Astrocyte of the spinal cord (primary cell): ENCODE results near the gene CEP44.

Source experiments
- DNase-seq: peaks from one replicate; pipeline ENCODE4 v3.0.0; 2011; ENCODE audit warnings: low read depth, low spot score
- H3K4me3 ChIP-seq: 2 replicates; pipeline ENCODE4 v1.5.1; 2011; ENCODE audit warnings: low read depth, mild to moderate bottlenecking, low read length, moderate library complexity
- in situ Hi-C: cut with HindIII; loops from 2 replicates; pipeline ENCODE4 v1.10.0; 2017; ENCODE audit warnings: low sequenced_read_pairs
- TF ChIP-seq, protein P1 (sequence below): IDR thresholded peaks from 2 replicates; pipeline ENCODE4 v1.5.1; 2012; ENCODE audit warnings: low read depth, mild to moderate bottlenecking, low read length, inconsistent platforms

Gene CEP44

DNA sequence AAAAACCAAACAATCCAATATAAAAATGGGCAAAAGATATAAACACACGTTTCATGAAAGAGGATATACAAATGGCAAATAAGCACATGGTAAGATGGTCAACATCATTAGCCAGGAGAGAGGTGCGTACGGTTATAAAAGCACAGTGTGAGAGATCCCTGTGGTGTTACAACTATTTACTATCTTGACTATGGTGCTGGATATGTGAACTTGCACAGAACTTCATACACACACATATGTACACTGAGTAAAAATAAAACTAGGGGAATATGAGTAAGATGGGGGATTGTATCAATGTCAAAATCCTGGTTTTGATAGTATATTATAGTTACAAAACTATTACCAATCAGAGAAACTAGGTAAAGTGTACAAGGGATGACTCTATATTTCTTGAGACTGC lies 8.6 kb upstream of the CEP44 start:
- TF ChIP-seq, protein P1, sequence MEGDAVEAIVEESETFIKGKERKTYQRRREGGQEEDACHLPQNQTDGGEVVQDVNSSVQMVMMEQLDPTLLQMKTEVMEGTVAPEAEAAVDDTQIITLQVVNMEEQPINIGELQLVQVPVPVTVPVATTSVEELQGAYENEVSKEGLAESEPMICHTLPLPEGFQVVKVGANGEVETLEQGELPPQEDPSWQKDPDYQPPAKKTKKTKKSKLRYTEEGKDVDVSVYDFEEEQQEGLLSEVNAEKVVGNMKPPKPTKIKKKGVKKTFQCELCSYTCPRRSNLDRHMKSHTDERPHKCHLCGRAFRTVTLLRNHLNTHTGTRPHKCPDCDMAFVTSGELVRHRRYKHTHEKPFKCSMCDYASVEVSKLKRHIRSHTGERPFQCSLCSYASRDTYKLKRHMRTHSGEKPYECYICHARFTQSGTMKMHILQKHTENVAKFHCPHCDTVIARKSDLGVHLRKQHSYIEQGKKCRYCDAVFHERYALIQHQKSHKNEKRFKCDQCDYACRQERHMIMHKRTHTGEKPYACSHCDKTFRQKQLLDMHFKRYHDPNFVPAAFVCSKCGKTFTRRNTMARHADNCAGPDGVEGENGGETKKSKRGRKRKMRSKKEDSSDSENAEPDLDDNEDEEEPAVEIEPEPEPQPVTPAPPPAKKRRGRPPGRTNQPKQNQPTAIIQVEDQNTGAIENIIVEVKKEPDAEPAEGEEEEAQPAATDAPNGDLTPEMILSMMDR, result no peak
- no peak overlapping the region for H3K4me3 ChIP-seq
- in situ Hi-C loops, result no loop called here
- no peak for DNase-seq

DNA sequence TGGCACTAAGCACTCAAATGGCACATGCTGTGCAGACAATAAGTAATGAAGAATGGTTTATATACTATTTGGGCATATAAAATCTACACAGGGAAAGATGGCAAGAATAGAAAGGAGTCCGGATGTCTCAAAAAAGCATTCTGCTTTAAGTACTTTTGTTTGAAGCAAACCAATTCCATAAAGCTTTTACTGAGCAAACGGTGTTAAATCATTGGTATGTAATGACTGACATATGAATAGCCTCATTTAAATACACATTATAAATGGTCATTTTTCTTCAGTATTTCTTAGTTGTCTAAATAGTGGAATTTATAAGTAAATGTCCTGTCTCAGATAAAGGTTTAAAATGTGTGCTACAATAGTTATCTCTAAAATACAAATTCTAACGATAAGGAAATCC lies 6.3 kb upstream of the CEP44 start:
- in situ Hi-C loops, result no loop called here
- H3K4me3 ChIP-seq, result no peak overlapping the region
- no peak for DNase-seq
- TF ChIP-seq, protein P1, result no peak

DNA sequence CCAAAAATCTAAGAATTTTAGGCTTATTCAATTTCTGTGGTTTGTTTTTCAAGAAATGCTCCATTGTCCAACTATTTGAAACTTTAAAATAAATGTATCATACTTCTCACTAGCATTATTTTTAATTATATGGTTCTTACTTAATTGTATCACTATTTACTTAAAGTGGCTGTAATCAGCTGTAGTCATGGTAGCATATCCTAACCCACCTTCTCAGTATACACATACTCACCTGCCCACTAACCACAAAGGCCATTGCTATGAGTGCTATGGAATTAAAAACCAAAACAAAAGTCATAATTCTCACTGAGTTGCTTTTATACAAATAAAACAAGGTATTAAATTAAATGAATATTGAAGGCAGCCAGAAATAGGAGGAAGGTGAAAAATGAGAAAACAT lies 5.2 kb upstream of the CEP44 start:
- DNase-seq, result no peak
- TF ChIP-seq, protein P1, result no peak
- in situ Hi-C loops, result no loop called here
- no peak overlapping the region for H3K4me3 ChIP-seq

DNA sequence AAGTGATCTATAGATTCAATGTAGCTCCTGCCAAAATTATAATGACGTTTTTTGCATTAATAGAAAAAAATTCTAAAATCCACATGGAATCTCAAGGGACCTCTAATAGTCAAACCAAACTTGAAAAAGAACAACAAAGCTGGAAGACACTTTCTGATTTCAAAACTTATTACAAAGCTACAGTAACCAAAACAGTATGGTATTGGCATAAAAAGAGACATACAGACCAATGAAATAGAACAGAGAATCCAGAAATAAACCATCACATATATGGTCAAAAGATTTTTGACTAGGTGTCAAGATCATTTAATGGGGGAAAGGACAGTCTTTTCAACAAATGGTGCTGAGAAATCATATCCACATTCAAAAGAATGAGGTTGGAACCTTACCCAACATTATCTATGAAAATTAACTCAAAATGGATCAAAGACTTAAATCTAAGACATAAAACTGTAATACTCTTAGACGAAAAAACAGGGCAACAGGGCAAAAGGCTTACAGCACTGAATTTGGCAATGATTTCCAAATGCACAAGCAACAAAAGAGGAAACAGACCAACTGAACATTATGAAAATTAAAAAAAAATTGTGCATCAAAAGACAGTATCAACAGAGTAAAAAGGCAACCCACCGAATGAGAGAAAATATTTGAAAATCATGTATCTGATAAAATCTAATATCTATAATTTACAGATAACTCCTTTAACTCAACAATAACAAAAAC lies 4.1 kb upstream of the CEP44 start:
- DNase-seq, result no peak
- H3K4me3 ChIP-seq, result no peak overlapping the region
- in situ Hi-C loops, result no loop called here
- TF ChIP-seq, protein P1, result no peak

DNA sequence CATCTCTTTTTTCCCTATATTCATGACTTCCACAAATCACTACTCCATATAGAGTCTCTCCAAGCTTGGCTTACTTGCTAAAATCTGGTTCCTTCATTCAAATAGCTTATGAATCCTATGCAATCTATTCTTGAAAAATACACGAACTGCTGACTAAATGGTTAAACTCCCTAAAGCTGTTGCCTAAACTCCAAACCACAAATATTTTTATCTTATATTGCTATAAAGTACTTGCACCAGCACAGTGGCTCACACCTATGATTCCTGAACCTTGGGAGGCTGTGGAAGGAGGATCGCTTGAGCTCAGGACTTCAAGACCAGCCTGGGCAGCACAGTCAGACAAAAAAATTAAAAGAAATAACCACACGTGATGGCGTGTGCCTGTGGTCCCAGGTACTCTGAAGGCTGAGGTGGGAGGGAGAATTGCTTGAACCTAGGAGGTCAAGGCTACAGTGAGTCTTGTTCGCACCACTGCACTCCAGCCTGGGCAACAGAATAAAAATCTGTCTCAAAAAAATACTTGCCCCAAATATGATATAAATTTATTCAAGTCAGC lies 2.5 kb upstream of the CEP44 start:
- DNase-seq, result no peak
- in situ Hi-C loops, result no loop called here
- TF ChIP-seq, protein P1, result no peak
- no peak overlapping the region for H3K4me3 ChIP-seq

DNA sequence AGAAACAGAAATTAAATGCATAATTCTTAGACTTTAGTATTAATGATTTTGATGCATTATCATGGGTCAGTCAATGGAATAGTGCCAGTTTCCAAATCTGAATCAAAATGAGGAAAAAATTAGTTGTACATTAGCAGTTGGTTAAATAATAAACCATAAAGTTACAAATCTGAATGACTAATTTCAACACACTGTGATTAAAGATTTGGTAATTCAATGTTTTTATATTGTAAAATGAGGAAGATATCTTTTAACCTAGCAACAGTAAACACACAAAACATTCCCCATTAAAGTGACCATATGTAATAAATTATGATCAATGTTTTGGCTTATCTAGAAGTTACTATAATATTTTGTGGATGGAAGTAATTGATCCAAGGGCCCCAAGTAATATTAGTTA lies 1.8 kb upstream of the CEP44 start:
- in situ Hi-C loops, result no loop called here
- DNase-seq, result no peak
- no peak overlapping the region for H3K4me3 ChIP-seq

More for the DNA sequence above, 1.8 kb upstream of the CEP44 start:
- TF ChIP-seq, protein P1, result no peak
